Stimulated activated CD8-positive, alpha-beta memory T cell treated with anti-CD3 and anti-CD28 coated beads, Interleukin-7, amount 100 ng/mL, for 48 hours (primary cell): ENCODE measurements around the gene C16orf78.
"Not testable (repeated sequence)": the region's sequence is repeated elsewhere in the genome, so short reads cannot be mapped to it uniquely, and the experiment has no call there.

Experiments used
- DNase-seq, 2 donors: peaks; one replicate each; pipeline ENCODE4 v3.0.0-alpha.2; 2020; ENCODE audit warnings: low read depth in 1 of 2; ENCODE audit errors: extremely low read depth in 1 of 2

C16orf78 gene

GRCh38 chr16:49349446-49350168 is 24.0 kb upstream of the C16orf78 start:
- no peak for DNase-seq

DNA sequence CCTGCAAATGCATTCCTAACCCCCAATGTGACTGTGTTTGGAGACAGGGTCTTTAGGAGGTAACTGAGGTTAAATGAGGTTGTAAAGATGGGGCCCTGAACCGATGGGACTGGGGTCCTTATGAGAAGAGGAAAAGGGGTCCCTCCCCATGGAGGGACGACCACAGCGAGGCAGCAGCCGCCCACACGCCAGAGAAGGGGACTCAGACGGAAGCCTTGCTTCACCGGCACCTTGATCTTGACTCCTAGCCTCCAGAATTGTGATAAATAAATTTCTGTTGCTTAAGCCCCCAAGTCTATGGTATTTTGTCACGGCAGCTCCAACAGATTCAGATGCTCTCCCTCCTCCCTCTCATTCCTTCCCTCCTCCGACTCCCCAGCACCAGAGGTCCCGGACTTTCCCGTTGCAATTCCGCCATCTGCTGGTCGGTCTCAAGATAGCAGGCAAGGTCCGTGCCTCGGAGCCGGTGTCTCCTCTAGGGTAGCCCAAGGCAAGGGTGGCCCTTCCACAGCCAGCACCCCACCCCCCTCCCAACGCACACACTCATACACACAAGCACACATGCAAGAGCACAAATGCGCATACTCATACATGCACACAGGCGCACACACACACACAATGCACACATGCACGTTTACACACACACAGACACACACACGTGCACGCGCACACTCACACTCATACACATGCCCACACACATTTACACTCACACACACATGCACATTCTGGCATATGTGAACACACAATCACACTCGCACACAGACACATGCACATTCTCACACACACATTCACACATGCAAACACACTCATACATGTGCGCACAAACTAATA is 23.1 kb upstream of the C16orf78 start:
- DNase-seq: peak in 1 of 2 donors; percentile 19

DNA sequence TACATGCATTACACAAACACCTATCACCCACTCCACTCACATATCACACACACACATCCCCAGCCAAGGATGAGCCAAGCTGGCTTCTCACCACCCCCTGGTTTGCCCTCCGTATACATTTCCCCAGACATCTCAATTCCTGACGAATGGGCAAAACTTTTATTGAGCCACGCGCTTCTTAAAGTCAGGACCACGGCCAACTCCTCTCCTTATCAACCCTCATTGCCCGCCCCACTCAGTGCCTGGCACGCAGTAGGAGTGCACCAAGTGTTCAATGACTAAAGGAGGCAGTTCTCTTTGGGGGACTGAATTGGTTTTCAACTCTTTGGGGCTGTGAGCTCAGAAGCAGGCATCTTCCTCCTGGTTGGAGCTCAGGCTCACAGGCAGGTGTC is 22.5 kb upstream of the C16orf78 start:
- no peak for DNase-seq

- DNase-seq: no peak
Observed at GRCh38 chr16:49352892-49353291, 20.7 kb upstream of the C16orf78 start.

DNA sequence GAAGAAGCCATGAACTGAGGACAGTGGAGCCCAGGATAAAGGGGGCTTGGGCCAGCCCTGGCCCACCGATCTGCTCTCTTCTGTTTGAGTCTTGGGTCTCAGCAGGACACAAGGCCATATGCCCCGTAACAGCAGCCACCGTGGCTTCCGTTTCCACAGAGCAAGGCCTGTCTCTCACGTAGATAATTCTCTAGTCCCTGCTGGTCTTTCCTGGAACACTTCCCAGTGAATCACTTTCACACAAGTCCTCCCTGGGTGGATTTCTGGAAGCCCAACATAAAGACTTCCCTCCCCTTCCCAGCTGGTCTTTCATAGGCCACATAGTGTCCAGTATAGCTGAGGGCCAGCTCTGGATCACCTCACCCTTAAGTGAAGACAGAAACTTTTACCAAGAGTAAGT is 19.9 kb upstream of the C16orf78 start:
- DNase-seq: no peak

GRCh38 chr16:49354101-49354500 is 19.5 kb upstream of the C16orf78 start:
- no peak for DNase-seq

GRCh38 chr16:49354991-49355390 is 18.6 kb upstream of the C16orf78 start:
- DNase-seq: no peak

- DNase-seq: no peak
Observed at GRCh38 chr16:49355933-49356665, 17.5 kb upstream of the C16orf78 start.

- no peak for DNase-seq
Observed at GRCh38 chr16:49356728-49357488, 16.7 kb upstream of the C16orf78 start.

- DNase-seq: no peak
Observed at GRCh38 chr16:49359591-49359990, 14.0 kb upstream of the C16orf78 start.

DNA sequence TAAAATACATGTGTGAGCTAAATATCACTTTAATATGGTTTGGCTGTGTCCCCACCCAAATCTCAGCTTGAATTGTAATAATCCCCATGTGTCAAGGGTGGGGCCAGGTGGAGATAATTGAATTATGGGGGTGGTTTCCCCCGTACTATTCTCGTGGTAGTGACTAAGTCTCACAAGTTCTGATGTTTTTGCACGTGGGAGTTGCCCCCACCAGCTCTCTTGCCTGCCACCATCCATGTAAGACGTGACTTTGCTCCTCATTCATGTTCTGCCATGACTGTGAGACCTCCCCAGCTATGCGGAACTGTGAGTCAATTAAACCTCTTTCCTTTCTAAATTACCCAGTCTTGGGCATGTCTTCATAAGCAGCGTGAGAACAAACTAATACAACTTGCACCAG is 11.9 kb upstream of the C16orf78 start:
- not testable (repeated sequence) for DNase-seq

DNA sequence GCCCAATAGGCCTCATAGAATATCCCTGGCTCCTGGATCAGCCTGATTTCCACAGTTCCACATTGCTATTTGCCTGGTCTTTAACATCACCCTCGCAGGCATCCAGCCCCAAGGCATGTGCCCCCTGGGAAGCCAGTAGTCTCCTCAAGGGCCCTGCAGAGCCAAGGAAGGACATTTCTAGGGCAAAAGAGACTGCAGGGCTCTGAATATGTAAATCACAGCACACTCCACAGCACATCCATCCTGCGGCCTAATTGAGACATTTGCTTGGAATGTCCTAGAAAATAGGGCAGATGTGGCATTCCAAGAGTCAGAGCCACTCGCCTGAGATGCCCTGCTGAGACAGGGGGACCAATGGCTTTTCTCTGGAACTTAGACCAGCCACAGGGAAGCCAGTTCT is 11.4 kb upstream of the C16orf78 start:
- no peak for DNase-seq

DNA sequence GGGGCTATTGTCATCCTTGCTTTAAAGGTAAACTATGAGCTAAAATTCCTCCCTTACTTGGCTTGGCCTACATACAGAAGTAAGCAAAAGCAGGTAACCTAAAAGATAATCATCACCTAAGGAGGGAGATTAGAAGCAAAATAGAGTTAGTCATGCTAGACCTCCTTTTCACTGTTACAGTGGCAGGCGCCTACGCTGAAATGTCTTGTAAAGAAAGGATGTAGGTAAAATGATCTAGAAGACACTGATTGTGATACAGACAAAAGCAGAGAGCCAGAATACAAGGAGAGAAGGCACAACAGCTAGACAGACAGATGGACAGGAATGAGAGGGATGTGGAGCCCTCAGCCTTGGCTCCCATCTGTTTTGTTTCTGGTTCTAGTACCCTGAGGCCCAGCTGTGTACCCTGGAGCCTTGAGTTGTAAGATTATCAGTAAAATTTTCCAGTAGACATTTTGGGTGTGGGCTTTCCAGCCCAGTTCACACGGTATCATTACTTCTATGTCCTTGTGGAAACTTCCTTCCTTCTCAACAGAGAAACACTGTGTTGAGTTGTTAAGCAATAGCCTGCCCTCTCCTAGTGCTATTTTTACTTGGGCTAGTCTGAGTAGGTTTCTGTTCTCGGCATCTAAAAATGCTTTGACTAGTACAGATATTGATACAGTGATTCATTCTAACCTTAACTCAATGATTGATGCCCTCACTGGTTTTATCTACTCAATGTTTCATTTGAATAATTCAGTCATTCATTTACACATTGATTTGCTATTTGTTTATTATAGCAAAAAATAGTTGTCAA is 7.7 kb upstream of the C16orf78 start:
- DNase-seq: no peak

GRCh38 chr16:49366669-49367068 is 6.9 kb upstream of the C16orf78 start:
- DNase-seq: no peak

DNA sequence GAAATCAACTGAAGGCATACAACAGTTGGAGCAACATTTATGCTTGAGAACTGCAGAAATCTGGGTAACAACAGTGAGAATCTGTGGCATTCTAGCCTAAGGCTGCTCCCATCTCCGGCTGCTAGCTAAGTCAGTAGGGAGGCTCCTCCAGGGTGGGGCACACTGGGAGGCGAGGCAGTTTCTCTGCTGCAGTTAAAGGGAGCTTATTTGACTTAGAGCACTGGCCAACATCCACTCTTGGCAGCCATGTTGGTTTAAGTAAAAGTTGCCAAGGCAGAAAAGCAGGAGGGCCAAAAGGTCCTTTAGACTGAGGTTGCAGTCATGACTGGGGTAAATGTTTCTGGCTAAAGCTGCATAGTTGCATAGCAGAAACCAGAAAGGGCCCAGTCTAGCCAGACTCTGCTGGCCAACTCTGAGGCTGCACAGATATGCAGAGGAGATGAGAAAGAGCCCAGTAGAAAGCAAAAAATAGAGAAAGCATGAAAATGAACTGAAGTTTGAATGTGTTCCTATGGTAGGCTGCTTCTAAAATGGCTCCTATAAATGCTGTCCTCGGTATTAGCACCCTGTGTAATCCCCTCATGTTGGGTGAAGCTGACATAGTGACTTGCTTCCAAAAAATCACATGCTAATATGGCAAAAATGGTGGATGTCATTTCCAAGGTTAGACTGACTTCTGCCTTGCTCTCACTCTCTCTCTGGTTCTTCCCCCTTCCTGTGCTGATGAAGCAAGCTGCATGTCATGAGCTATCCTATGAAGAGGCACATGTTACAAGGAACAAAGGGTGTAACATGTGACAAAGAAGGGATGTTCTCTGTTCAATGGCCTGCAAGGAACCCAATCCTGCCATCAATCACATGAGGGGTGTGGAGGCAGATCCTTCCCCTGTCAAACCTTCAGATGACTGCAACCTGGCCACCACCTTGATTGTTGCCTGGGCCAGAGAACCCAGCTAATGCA is 3.7 kb upstream of the C16orf78 start:
- DNase-seq: no peak

- DNase-seq: no peak
Observed at GRCh38 chr16:49376206-49376605, 2.6 kb downstream of the C16orf78 start.

DNA sequence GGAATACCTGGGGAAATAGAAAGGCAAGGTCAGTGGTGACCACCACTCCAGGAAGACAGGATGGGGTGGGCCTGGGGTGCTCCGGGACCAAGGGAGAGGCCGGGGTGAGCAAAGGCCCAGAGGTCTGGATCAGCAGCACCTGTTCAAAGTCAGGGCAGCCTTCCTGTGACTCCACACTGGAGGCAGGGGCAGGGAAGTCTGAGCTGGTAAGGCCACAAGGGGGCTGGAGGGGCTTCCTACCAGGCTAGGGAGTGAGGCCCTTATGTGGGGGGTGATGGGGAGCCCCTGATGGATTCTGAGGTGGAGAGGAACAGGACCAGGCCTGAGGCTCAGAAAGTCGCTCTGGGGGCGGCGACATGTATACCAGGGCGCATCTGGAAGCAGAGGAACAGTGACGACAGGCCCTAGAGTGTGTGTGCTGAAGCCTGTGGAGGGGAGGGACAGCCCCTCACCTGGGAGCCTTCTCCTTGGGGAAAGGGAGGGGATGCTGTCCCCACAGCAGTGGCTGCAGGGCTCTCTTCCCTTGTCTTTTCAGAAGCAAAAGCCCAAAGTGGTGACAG is 3.7 kb downstream of the C16orf78 start:
- DNase-seq: no peak

- DNase-seq: no peak
Observed at GRCh38 chr16:49378238-49378637, 4.6 kb downstream of the C16orf78 start.

DNA sequence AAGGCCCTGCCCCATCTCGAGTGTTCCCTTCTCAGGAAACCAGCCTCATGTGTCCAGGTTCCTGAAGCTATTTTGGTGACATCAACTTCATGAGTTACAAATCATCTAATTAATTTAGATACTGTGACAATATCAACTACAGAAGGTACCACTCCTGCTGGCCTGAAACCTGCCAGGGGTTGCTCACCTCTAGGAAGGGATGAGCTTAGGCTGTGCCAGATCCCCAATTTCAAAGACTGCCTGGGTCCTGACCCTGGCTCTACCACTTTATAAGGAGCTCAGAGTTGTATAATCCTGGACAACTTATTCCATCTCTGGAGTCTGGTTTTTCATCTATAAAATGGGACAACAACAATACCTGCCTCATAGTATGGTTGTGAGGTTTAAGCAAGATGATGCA is 5.2 kb downstream of the C16orf78 start:
- no peak for DNase-seq
